Memory B cell (primary cell): ENCODE results near the gene DUOX2.

Experiments used
- ATAC-seq: fragments of 150-1000 bp; cut with Tn5 transposase; 2 replicates; pipeline ENCODE4 v1.10.0; 2021; ENCODE audit warnings: low read depth, mild to moderate bottlenecking, moderate library complexity
- DNase-seq, 2 donors: peaks; one replicate each; pipeline ENCODE4 v3.0.0; 2022; ENCODE audit warnings: low spot score in 2 of 2
- H3K27ac Mint-ChIP-seq: one replicate; pipeline ENCODE4 v1.8.0; 2022; ENCODE audit warnings: mild to moderate bottlenecking, moderate library complexity, mixed read lengths
- H3K27me3 Mint-ChIP-seq: one replicate; pipeline ENCODE4 v1.8.0; 2022; ENCODE audit warnings: mixed read lengths
- H3K36me3 Mint-ChIP-seq: one replicate; pipeline ENCODE4 v1.8.0; 2022; ENCODE audit warnings: mild to moderate bottlenecking, mixed read lengths
- H3K4me1 Mint-ChIP-seq: one replicate; pipeline ENCODE4 v1.8.0; 2022; ENCODE audit warnings: mixed read lengths
- H3K4me3 Mint-ChIP-seq: one replicate; pipeline ENCODE4 v1.8.0; 2022; ENCODE audit warnings: mild to moderate bottlenecking, moderate library complexity, mixed read lengths
- H3K9me3 Mint-ChIP-seq: one replicate; pipeline ENCODE4 v1.8.0; 2022; ENCODE audit warnings: mixed read lengths

DUOX2 gene

DNA sequence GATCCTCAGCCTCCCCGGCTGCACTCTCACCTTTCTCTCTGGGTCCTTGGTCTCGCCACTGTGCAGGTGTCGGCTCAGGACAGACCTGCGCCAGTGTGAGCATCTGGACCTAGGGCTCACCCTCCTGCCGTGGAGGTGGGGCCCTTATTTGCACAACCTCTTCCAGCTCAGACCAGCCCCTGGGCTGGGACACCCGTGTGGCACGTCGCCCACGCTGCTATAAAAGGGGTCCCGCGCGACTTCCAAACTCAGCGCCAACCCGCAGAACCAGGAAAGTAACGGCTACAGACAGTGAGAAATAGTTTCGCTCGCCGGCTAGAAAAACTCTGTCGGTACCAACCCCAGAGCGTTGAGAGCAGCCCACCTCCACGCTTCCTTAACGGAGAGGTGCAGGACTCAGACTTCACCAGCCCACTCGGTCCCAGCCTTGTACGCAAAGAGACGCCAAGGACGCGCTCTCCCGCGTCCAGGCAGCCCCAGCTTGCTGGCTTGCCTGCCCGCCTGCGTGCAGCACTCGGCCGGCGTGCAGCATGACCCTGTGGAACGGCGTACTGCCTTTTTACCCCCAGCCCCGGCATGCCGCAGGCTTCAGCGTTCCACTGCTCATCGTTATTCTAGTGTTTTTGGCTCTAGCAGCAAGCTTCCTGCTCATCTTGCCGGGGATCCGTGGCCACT lies at the start of gene DUOX2, which contains the start of gene DUOXA2:
Gene DUOX2, minus strand, starts transcription at position 97 of the 675 bp plus-strand sequence. CDS start 761 bp downstream, outside the sequence.
Gene DUOXA2, plus strand, starts transcription at position 251 of the 675 bp plus-strand sequence. Its CDS starts 280 bp downstream, at position 531.
- DNase-seq (no peak), ATAC-seq (no peak)
- peaks cover 39% of the 10 kb centered on the region for H3K4me1 Mint-ChIP-seq
- no peaks in the 10 kb centered on the region for H3K9me3 Mint-ChIP-seq
- H3K36me3 Mint-ChIP-seq: no peaks in the 10 kb centered on the region
- peaks cover 48% of the 10 kb centered on the region for H3K27me3 Mint-ChIP-seq
- H3K27ac Mint-ChIP-seq: no peak within 1 kb of the TSS
- H3K4me3 Mint-ChIP-seq: peak within 1 kb of the TSS; percentile 60

- no peaks in the 10 kb centered on the region for H3K27me3 Mint-ChIP-seq
- ATAC-seq (no peak), DNase-seq (no peak)
- H3K27ac Mint-ChIP-seq: no peak overlapping the region
- peaks cover 13% of the 10 kb centered on the region for H3K36me3 Mint-ChIP-seq
- no peak overlapping the region for H3K4me3 Mint-ChIP-seq
- no peaks in the 10 kb centered on the region for H3K9me3 Mint-ChIP-seq
- peaks cover 22% of the 10 kb centered on the region for H3K4me1 Mint-ChIP-seq
These were observed 49.5 kb upstream of the DUOX2 start for GRCh38 chr15:45163508-45163856.

- Mint-ChIP-seq H3K27me3 (no peaks in the 10 kb centered on the region), H3K36me3 (peaks cover 13% of the 10 kb centered on the region), H3K4me1 (peaks cover 20% of the 10 kb centered on the region), H3K27ac (peak overlapping the region; percentile 29), H3K9me3 (no peaks in the 10 kb centered on the region), H3K4me3 (no peak overlapping the region)
- DNase-seq (peak; percentile 52 to 58), ATAC-seq (peak; percentile 28)
These were observed 49.0 kb upstream of the DUOX2 start for GRCh38 chr15:45162771-45163507.

- Mint-ChIP-seq H3K4me1 (peaks cover 19% of the 10 kb centered on the region), H3K27ac (no peak overlapping the region), H3K9me3 (no peaks in the 10 kb centered on the region), H3K27me3 (no peaks in the 10 kb centered on the region), H3K36me3 (peaks cover 13% of the 10 kb centered on the region), H3K4me3 (no peak overlapping the region)
- ATAC-seq: no peak
- no peak for DNase-seq
These were observed 47.7 kb upstream of the DUOX2 start for GRCh38 chr15:45161666-45162065.

DNA sequence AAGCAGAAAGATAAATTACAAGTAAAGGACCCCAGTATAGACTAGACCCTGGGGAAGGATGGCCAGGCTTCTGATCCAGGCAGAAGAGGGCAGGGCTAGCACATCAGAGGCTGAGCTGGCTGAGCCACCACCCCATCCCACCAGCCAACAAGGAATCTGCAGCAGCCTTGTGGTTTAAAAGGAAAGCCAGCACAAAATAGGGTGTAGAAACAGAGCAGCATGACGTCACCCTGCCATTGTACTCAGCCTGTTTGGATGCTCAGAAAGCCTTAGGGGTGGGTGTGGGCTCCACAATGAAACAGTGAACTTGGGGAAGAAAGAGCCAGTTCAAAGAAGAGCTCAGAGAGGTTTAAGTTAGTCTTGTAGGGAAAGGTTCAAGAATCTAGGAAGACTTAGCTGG lies 44.0 kb upstream of the DUOX2 start:
- no peaks in the 10 kb centered on the region for H3K9me3 Mint-ChIP-seq
- ATAC-seq: no peak
- H3K27ac Mint-ChIP-seq: no peak overlapping the region
- no peaks in the 10 kb centered on the region for H3K27me3 Mint-ChIP-seq
- peaks cover 13% of the 10 kb centered on the region for H3K36me3 Mint-ChIP-seq
- no peak for DNase-seq
- peaks cover 14% of the 10 kb centered on the region for H3K4me1 Mint-ChIP-seq
- no peak overlapping the region for H3K4me3 Mint-ChIP-seq

GRCh38 chr15:45156744-45157455 lies 42.9 kb upstream of the DUOX2 start:
- Mint-ChIP-seq H3K36me3 (peaks cover 17% of the 10 kb centered on the region), H3K27me3 (no peaks in the 10 kb centered on the region), H3K9me3 (no peaks in the 10 kb centered on the region), H3K4me3 (no peak overlapping the region), H3K27ac (no peak overlapping the region), H3K4me1 (peaks cover 12% of the 10 kb centered on the region)
- no peak for ATAC-seq
- no peak for DNase-seq

DNA sequence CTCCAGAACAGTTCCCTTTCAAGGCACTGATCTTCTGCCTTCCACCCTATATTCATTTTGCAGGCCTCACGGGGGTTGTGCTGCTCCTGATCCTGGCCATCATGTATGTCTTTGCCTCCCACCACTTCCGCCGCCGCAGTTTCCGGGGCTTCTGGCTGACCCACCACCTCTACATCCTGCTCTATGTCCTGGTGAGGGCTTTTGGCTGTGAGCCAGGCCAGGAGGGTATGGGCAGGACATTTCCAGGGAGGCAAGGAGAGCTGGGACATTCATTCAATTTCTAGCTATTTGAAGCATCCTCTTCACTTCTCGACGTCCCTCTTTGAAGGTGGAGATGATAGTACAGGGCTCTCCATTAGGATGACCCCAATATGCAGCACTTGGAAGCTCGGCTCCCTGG lies 41.8 kb upstream of the DUOX2 start:
- H3K36me3 Mint-ChIP-seq: peaks cover 16% of the 10 kb centered on the region
- H3K27me3 Mint-ChIP-seq: no peaks in the 10 kb centered on the region
- no peaks in the 10 kb centered on the region for H3K9me3 Mint-ChIP-seq
- peaks cover 12% of the 10 kb centered on the region for H3K4me1 Mint-ChIP-seq
- no peak overlapping the region for H3K27ac Mint-ChIP-seq
- no peak for ATAC-seq
- no peak for DNase-seq
- H3K4me3 Mint-ChIP-seq: no peak overlapping the region

- Mint-ChIP-seq H3K9me3 (no peaks in the 10 kb centered on the region), H3K4me1 (no peaks in the 10 kb centered on the region), H3K27me3 (no peaks in the 10 kb centered on the region), H3K27ac (no peak overlapping the region), H3K4me3 (no peak overlapping the region), H3K36me3 (peaks cover 4% of the 10 kb centered on the region)
- DNase-seq (no peak), ATAC-seq (no peak)
These were observed 38.2 kb upstream of the DUOX2 start for GRCh38 chr15:45151998-45152828.

GRCh38 chr15:45150997-45151396 lies 37.0 kb upstream of the DUOX2 start:
- Mint-ChIP-seq H3K27me3 (no peaks in the 10 kb centered on the region), H3K9me3 (no peaks in the 10 kb centered on the region), H3K27ac (no peak overlapping the region), H3K4me3 (no peak overlapping the region), H3K36me3 (peaks cover 4% of the 10 kb centered on the region), H3K4me1 (peaks cover under 1% of the 10 kb centered on the region)
- ATAC-seq: no peak
- no peak for DNase-seq

- Mint-ChIP-seq H3K4me1 (peaks cover 2% of the 10 kb centered on the region), H3K4me3 (no peak overlapping the region), H3K27me3 (no peaks in the 10 kb centered on the region), H3K27ac (no peak overlapping the region), H3K36me3 (peaks cover 4% of the 10 kb centered on the region), H3K9me3 (no peaks in the 10 kb centered on the region)
- DNase-seq: no peak
- no peak for ATAC-seq
These were observed 36.5 kb upstream of the DUOX2 start for GRCh38 chr15:45150481-45150880.

- DNase-seq (no peak), ATAC-seq (no peak)
- Mint-ChIP-seq H3K27ac (no peak overlapping the region), H3K27me3 (no peaks in the 10 kb centered on the region), H3K9me3 (no peaks in the 10 kb centered on the region), H3K4me1 (peaks cover 2% of the 10 kb centered on the region), H3K36me3 (peaks cover 4% of the 10 kb centered on the region), H3K4me3 (no peak overlapping the region)
These were observed 35.1 kb upstream of the DUOX2 start for GRCh38 chr15:45149060-45149459.

DNA sequence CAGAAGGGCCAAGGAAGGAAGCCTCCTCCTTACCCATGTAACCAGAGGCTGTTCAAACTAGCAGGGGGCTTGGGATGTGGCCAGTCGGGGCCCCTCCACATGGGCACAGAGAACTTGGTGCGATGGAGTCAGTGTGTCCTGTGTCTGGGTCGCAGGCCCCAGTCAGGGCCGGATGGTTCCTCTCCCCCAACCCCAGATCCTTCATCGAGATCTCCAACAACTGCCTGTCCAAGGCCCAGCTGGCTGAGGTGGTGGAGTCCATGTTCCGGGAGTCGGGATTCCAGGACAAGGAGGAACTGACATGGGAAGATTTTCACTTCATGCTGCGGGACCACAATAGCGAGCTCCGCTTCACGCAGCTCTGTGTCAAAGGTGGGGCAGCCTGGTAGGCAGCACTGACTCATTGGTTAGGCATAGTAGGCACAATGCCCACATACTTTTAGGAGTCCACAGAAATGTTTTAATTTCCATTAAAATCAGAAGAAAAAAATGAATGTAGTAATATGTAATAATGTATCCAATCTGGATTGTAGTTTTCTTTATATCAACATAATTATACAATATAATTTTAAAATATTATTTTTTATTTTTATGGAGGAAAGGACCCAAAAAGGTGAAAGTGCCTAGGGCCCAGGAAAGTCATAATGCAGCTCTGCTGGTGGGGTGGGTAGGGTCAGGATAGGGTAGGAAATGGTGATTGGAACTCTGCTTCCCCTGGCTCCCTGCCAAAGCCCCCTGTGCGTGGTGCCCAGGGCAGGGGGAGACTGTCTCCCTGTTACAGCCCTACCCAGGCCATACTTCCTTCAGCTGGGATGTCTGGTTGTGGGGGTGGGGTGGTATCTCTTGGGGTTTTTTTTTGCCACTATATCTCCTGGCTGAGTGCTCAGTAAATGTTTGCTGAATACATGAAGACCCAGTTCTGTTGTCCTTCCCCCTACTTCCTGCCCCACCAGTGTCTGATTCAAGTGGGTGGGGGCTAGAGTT lies 34.4 kb upstream of the DUOX2 start:
- peaks cover 2% of the 10 kb centered on the region for H3K4me1 Mint-ChIP-seq
- no peak overlapping the region for H3K27ac Mint-ChIP-seq
- ATAC-seq (no peak), DNase-seq (no peak)
- peaks cover 4% of the 10 kb centered on the region for H3K36me3 Mint-ChIP-seq
- H3K9me3 Mint-ChIP-seq: no peaks in the 10 kb centered on the region
- H3K4me3 Mint-ChIP-seq: no peak overlapping the region
- H3K27me3 Mint-ChIP-seq: no peaks in the 10 kb centered on the region

DNA sequence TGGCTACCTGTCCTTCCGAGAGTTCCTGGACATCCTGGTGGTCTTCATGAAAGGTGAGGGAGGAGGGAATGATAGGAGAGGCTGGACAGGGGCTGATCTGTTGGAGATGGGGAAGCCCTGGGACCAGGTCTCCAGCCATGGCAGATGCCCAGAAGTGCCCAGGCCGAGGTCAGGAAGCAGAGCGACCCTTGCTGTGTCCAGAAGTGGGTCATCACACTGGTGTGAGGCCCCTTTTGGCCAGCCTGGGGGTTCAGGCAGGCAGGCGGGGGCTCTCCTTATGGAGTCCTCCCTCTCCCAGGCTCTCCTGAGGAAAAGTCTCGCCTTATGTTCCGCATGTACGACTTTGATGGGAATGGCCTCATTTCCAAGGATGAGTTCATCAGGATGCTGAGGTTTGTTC lies 33.6 kb upstream of the DUOX2 start:
- no peak for DNase-seq
- Mint-ChIP-seq H3K4me1 (peaks cover 2% of the 10 kb centered on the region), H3K27me3 (no peaks in the 10 kb centered on the region), H3K27ac (no peak overlapping the region), H3K36me3 (peaks cover 3% of the 10 kb centered on the region), H3K9me3 (no peaks in the 10 kb centered on the region), H3K4me3 (no peak overlapping the region)
- ATAC-seq: no peak
